ENCODE data around the gene EXOC6B.

The EXOC6B gene

GRCh38 chr2:72625366-72625765 is 200.5 kb downstream of the EXOC6B start:
- Histone ChIP-seq H3K9me2 (replicated peaks; ENCODE audit: insufficient read depth, low read length) (no peaks in the 10 kb centered on the region), H3K27ac (ENCODE audit: low read length) (no peak overlapping the region), H3K27me3 (replicated peaks; ENCODE audit: insufficient read depth, low read length) (no peaks in the 10 kb centered on the region), H2AFZ (ENCODE audit: low read length) (no peak overlapping the region), H3K4me1 (ENCODE audit: low read length) (no peaks in the 10 kb centered on the region), H3K9me3 (replicated peaks; ENCODE audit: insufficient read depth, low read length) (no peaks in the 10 kb centered on the region), H3F3A (ENCODE audit: insufficient read depth, low read length) (no peaks in the 10 kb centered on the region), H3K4me2 (ENCODE audit: low read depth, low read length) (no peak overlapping the region), H3K79me2 (ENCODE audit: low read length) (no peaks in the 10 kb centered on the region), H3K9ac (ENCODE audit: low read length) (no peak overlapping the region), H4K20me1 (ENCODE audit: insufficient read depth, low read length) (no peaks in the 10 kb centered on the region), H3K4me3 (ENCODE audit: low read length) (no peak overlapping the region), H3K36me3 (replicated peaks; ENCODE audit: insufficient read depth, low read length) (no peaks in the 10 kb centered on the region)
- DNase-seq, result no peak
- TF ChIP-seq EZH2 (optimal IDR thresholded peaks at IDR 0.05; ENCODE audit: low read depth, low read length), result no peak
- no peak for TF ChIP-seq CTCF (IDR thresholded peaks at IDR 0.05; ENCODE audit: low read length)
- TF ChIP-seq EZH2phosphoT487 (IDR thresholded peaks at IDR 0.05; ENCODE audit: low read length), result no peak

DNA sequence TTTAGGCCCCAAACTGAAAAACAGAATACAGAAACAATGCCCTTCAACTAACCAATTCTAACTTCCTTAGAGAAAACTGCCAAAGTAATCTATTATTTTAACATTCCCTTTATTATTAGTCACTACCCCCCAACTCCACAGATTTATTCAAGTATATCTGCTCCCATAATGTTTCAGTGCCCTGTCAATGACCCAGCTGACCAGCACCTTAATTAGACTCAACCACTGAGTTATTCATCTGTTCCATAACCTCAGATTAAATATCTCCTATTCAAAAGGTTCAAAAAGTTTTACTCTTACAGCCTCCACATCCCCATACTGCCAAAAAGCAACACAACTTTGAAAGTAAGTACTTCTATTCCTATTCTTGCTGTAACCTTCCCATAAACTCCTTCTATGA is 202.4 kb downstream of the EXOC6B start:
- Histone ChIP-seq H3K79me2 (ENCODE audit: low read length) (no peaks in the 10 kb centered on the region), H3K36me3 (replicated peaks; ENCODE audit: insufficient read depth, low read length) (no peaks in the 10 kb centered on the region), H3K9ac (ENCODE audit: low read length) (no peak overlapping the region), H3K9me3 (replicated peaks; ENCODE audit: insufficient read depth, low read length) (no peaks in the 10 kb centered on the region), H4K20me1 (ENCODE audit: insufficient read depth, low read length) (no peaks in the 10 kb centered on the region), H3K4me2 (ENCODE audit: low read depth, low read length) (no peak overlapping the region), H3F3A (ENCODE audit: insufficient read depth, low read length) (no peaks in the 10 kb centered on the region), H2AFZ (ENCODE audit: low read length) (no peak overlapping the region), H3K27ac (ENCODE audit: low read length) (no peak overlapping the region), H3K4me1 (ENCODE audit: low read length) (no peaks in the 10 kb centered on the region), H3K27me3 (replicated peaks; ENCODE audit: insufficient read depth, low read length) (no peaks in the 10 kb centered on the region), H3K4me3 (ENCODE audit: low read length) (no peak overlapping the region), H3K9me2 (replicated peaks; ENCODE audit: insufficient read depth, low read length) (no peaks in the 10 kb centered on the region)
- DNase-seq, result no peak
- no peak for TF ChIP-seq EZH2 (optimal IDR thresholded peaks at IDR 0.05; ENCODE audit: low read depth, low read length)
- TF ChIP-seq EZH2phosphoT487 (IDR thresholded peaks at IDR 0.05; ENCODE audit: low read length), result no peak
- no peak for TF ChIP-seq CTCF (IDR thresholded peaks at IDR 0.05; ENCODE audit: low read length)

DNA sequence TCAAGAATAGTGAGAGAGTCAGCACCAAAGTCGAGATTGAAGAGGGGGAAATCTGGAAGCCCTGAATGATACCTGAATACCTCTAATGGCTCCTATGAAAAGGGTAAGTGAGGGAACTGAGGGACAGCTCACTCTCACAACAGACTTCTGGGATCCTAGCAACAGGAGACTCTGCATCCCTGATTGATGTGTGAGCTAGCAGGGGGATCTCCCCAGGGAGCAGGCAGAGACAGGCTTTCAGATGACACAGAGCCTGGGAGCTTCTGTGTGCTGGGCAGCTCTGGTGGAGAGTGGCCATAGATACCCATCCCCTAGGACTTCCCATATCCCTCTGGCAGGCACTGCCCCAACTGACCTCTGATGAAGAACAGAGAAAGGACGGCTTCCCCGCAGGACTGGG is 206.2 kb downstream of the EXOC6B start:
- H3K79me2 ChIP-seq (ENCODE audit: low read length), result no peaks in the 10 kb centered on the region
- no peaks in the 10 kb centered on the region for H3K9me3 ChIP-seq (replicated peaks; ENCODE audit: insufficient read depth, low read length)
- H3K9me2 ChIP-seq (replicated peaks; ENCODE audit: insufficient read depth, low read length), result no peaks in the 10 kb centered on the region

More for the DNA sequence above, 206.2 kb downstream of the EXOC6B start:
- Histone ChIP-seq H3K27me3 (replicated peaks; ENCODE audit: insufficient read depth, low read length) (no peaks in the 10 kb centered on the region), H4K20me1 (ENCODE audit: insufficient read depth, low read length) (no peaks in the 10 kb centered on the region), H3F3A (ENCODE audit: insufficient read depth, low read length) (no peaks in the 10 kb centered on the region), H3K9ac (ENCODE audit: low read length) (no peak overlapping the region), H2AFZ (ENCODE audit: low read length) (no peak overlapping the region), H3K27ac (ENCODE audit: low read length) (no peak overlapping the region), H3K4me1 (ENCODE audit: low read length) (no peaks in the 10 kb centered on the region), H3K4me2 (ENCODE audit: low read depth, low read length) (no peak overlapping the region), H3K36me3 (replicated peaks; ENCODE audit: insufficient read depth, low read length) (no peaks in the 10 kb centered on the region), H3K4me3 (ENCODE audit: low read length) (no peak overlapping the region)
- TF ChIP-seq EZH2 (optimal IDR thresholded peaks at IDR 0.05; ENCODE audit: low read depth, low read length) (no peak), EZH2phosphoT487 (IDR thresholded peaks at IDR 0.05; ENCODE audit: low read length) (no peak), CTCF (IDR thresholded peaks at IDR 0.05; ENCODE audit: low read length) (no peak)
- no peak for DNase-seq

Data from MM.1S (cell line).